Epithelial cell of esophagus (primary cell): ENCODE results near the gene REPIN1.
A peak's percentile ranks its signal among the peaks of the same experiment; 100 is the strongest.

ENCODE experiments used
- DNase-seq: peaks from one replicate; pipeline ENCODE4 v3.0.0; 2010; ENCODE audit warnings: low read depth
- H3K4me3 ChIP-seq: 2 replicates; pipeline ENCODE4 v1.5.1; 2011; ENCODE audit warnings: mild to moderate bottlenecking, low read length, control low read depth
- CTCF ChIP-seq: IDR thresholded peaks from 2 replicates; pipeline ENCODE4 v1.5.1; 2011; ENCODE audit warnings: low read depth, mild to moderate bottlenecking, low read length, control low read depth, inconsistent platforms; ENCODE audit not compliant: insufficient read depth; ENCODE audit errors: missing control alignments

Gene REPIN1

GRCh38 chr7:150378853-150379440 lies 10.3 kb downstream of the REPIN1 start, which contains the start of gene ZNF775:
Gene ZNF775, plus strand, starts transcription at chr7:150379330. Its CDS starts 9,141 bp downstream, at chr7:150388471.
- DNase-seq: peak; percentile 94
- peak within 1 kb of the TSS; percentile 66 for H3K4me3 ChIP-seq
- no peak for TF ChIP-seq CTCF

GRCh38 chr7:150379441-150380379 lies 11.1 kb downstream of the REPIN1 start:
- no peak for TF ChIP-seq CTCF
- peak overlapping the region; percentile 63 for H3K4me3 ChIP-seq
- DNase-seq: peak; percentile 22

- no peak for TF ChIP-seq CTCF
- H3K4me3 ChIP-seq: no peak overlapping the region
- DNase-seq: no peak
These were observed 11.8 kb downstream of the REPIN1 start for GRCh38 chr7:150380463-150380862.

- DNase-seq: no peak
- no peak for TF ChIP-seq CTCF
- H3K4me3 ChIP-seq: no peak overlapping the region
These were observed 12.5 kb downstream of the REPIN1 start for GRCh38 chr7:150381096-150381495.

- H3K4me3 ChIP-seq: no peak overlapping the region
- no peak for TF ChIP-seq CTCF
- DNase-seq: no peak
These were observed 13.1 kb downstream of the REPIN1 start for GRCh38 chr7:150381785-150382122.

- TF ChIP-seq CTCF: no peak
- no peak overlapping the region for H3K4me3 ChIP-seq
- peak; percentile 36 for DNase-seq
These were observed 13.7 kb downstream of the REPIN1 start for GRCh38 chr7:150382123-150382843.
